ENCODE data around the gene SUSD3. TPM values are rescaled to one million over a fixed set of nuclear protein-coding genes. Genes with fewer than 3 reads are reported as not detected.

Gene SUSD3
- total and polyA plus RNA-seq, 2 of the 4 experiments (the other 2 are of a cell fraction) = 0.54 to 1.5 TPM

DNA sequence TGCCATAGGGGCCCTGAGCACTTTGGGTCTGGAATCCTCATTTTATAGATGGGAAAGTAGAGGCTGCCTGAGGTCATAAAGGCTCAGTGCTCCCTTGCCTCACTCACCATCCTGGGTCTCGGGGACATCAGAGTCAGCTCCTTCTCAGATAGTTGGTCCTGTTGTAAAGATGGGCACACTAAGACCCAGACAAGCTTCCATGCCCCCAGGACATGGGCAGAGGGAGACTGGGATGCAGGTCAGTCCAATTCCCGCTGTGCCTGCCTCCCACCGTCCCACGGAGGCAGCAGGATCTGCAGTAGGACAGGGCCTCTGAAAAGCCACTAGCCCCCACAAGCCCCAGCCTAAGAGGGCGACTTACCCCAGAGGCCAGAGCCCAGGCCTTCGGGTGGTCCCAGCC, 19.0 kb upstream of the SUSD3 start:
- WGBS, 2 experiments (ENCODE audit: extremely low coverage in 2 of 2, insufficient read length in 1 of 2) = 90% methylated on average over 2 of the region's 6 CpGs; no CpG with 5 or more reads in 1 of the 2 experiments
- H3K56ac ChIP-seq (ENCODE audit: extremely low read depth, insufficient read depth, low read length) = no peak overlapping the region
- POLR2A ChIA-PET (ENCODE audit: unreplicated experiment) = no interaction called here

More for the DNA sequence above, 19.0 kb upstream of the SUSD3 start:
- Histone ChIP-seq H3K36me3 (ENCODE audit: control insufficient read depth, insufficient read depth, low read length) (no peaks in the 10 kb centered on the region), H3K23ac (ENCODE audit: low read depth, low read length) (no peak overlapping the region), H2BK120ac (ENCODE audit: low read depth, low read length) (no peak overlapping the region), H3K27me3 (ENCODE audit: control insufficient read depth, insufficient read depth, low read length) (peaks cover 2% of the 10 kb centered on the region; the same call in 1 of the 2 replicates), H4K5ac (ENCODE audit: low read depth, low read length) (no peak overlapping the region), H4K20me1 (ENCODE audit: insufficient read depth, low read length) (no peaks in the 10 kb centered on the region), H2AK5ac (ENCODE audit: low read depth, low read length) (no peak overlapping the region), H3K27ac (ENCODE audit: insufficient read depth, low read length) (no peak overlapping the region), H3K18ac (ENCODE audit: low read depth, low read length) (no peak overlapping the region), H2BK15ac (ENCODE audit: low read depth, low read length) (no peak overlapping the region), H3K9me1 (ENCODE audit: insufficient read depth, low read length) (no peaks in the 10 kb centered on the region), H4K8ac (ENCODE audit: low read depth in 2 of 2, low read length in 2 of 2) (no peak overlapping the region), H3K9ac (ENCODE audit: low read depth, low read length) (no peak overlapping the region), H3K4me3 (ENCODE audit: insufficient read depth, low read depth, low read length) (no peak overlapping the region), H3K4me1 (ENCODE audit: control insufficient read depth, insufficient read depth, low read length) (no peaks in the 10 kb centered on the region), H2BK20ac (ENCODE audit: low read depth, low read length) (no peak overlapping the region), H3K9me3 (ENCODE audit: control insufficient read depth, insufficient read depth, low read length) (peaks cover 2% of the 10 kb centered on the region; the same call in 1 of the 2 replicates), H2BK5ac (ENCODE audit: low read depth, low read length, poor library complexity, severe bottlenecking) (no peak overlapping the region), H2AK9ac (replicated peaks; ENCODE audit: low read depth, low read length, poor library complexity) (no peak overlapping the region), H4K91ac (ENCODE audit: insufficient read depth, low read depth, low read length) (no peak overlapping the region), H3K14ac (replicated peaks; ENCODE audit: low read depth, low read length) (no peak overlapping the region), H3K4ac (ENCODE audit: low read depth, low read length) (no peak overlapping the region), H2AFZ (replicated peaks; ENCODE audit: low read length, poor library complexity) (no peak overlapping the region), H3K4me2 (ENCODE audit: low read depth, low read length) (no peak overlapping the region), H3K79me1 (ENCODE audit: low read depth in 1 of 2, low read length in 2 of 2) (no peaks in the 10 kb centered on the region)
- dilution Hi-C loops (cut with HindIII; ENCODE audit: low sequenced_read_pairs, unreplicated experiment) = no loop called here
- in situ Hi-C loops (cut with MboI; ENCODE audit: low sequenced_read_pairs) = no loop called here
- DNase-seq (no peak), ATAC-seq (ENCODE audit: low read depth) (no peak)
- BruUV-seq (replicated peaks) = no TSS peak
- intact Hi-C loops (cut with micrococcal nuclease) = no loop called here
- CTCF ChIA-PET = no interaction called here
- TF ChIP-seq RFX5 (IDR thresholded peaks at IDR 0.05; ENCODE audit: low read depth, low read length) (no peak), SMC3 (IDR thresholded peaks at IDR 0.05; ENCODE audit: low read depth, low read length) (no peak), RCOR1 (IDR thresholded peaks at IDR 0.05; ENCODE audit: insufficient replicate concordance, low read length) (no peak), BHLHE40 (IDR thresholded peaks at IDR 0.05; ENCODE audit: low read depth, low read length) (no peak), CEBPB (IDR thresholded peaks at IDR 0.05; ENCODE audit: low read depth, low read length) (no peak), POLR2A (IDR thresholded peaks at IDR 0.05; ENCODE audit: low read depth, low read length) (no peak)
- TF ChIP-seq, protein P1, sequence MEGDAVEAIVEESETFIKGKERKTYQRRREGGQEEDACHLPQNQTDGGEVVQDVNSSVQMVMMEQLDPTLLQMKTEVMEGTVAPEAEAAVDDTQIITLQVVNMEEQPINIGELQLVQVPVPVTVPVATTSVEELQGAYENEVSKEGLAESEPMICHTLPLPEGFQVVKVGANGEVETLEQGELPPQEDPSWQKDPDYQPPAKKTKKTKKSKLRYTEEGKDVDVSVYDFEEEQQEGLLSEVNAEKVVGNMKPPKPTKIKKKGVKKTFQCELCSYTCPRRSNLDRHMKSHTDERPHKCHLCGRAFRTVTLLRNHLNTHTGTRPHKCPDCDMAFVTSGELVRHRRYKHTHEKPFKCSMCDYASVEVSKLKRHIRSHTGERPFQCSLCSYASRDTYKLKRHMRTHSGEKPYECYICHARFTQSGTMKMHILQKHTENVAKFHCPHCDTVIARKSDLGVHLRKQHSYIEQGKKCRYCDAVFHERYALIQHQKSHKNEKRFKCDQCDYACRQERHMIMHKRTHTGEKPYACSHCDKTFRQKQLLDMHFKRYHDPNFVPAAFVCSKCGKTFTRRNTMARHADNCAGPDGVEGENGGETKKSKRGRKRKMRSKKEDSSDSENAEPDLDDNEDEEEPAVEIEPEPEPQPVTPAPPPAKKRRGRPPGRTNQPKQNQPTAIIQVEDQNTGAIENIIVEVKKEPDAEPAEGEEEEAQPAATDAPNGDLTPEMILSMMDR (conservative IDR thresholded peaks at IDR 0.05; ENCODE audit: low read depth, low read length) = no peak
- TF ChIP-seq, protein P2, sequence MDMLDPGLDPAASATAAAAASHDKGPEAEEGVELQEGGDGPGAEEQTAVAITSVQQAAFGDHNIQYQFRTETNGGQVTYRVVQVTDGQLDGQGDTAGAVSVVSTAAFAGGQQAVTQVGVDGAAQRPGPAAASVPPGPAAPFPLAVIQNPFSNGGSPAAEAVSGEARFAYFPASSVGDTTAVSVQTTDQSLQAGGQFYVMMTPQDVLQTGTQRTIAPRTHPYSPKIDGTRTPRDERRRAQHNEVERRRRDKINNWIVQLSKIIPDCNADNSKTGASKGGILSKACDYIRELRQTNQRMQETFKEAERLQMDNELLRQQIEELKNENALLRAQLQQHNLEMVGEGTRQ (IDR thresholded peaks at IDR 0.05; ENCODE audit: low read depth, low read length) = no peak
